Testis (tissue), 2 donors: ENCODE measurements around the gene VCP.

Source experiments
- POLR2A ChIP-seq: fragments of 450-650 bp; IDR thresholded peaks from one replicate; pipeline ENCODE4 v1.6.1; 2017; ENCODE audit warnings: antibody characterized with exemption, mild to moderate bottlenecking, moderate library complexity
- TF ChIP-seq, protein P1 (sequence below), 3 experiments: fragments of 450-650 bp in 2 of 3; fragments of 200-600 bp in 1 of 3; sonication (generic) in 1 of 3; IDR thresholded peaks; one replicate each; pipeline ENCODE4 v1.5.1; 2016 to 2019; ENCODE audit warnings: antibody characterized with exemption in 3 of 3, mild to moderate bottlenecking in 2 of 3, moderate library complexity in 1 of 3

DNA sequence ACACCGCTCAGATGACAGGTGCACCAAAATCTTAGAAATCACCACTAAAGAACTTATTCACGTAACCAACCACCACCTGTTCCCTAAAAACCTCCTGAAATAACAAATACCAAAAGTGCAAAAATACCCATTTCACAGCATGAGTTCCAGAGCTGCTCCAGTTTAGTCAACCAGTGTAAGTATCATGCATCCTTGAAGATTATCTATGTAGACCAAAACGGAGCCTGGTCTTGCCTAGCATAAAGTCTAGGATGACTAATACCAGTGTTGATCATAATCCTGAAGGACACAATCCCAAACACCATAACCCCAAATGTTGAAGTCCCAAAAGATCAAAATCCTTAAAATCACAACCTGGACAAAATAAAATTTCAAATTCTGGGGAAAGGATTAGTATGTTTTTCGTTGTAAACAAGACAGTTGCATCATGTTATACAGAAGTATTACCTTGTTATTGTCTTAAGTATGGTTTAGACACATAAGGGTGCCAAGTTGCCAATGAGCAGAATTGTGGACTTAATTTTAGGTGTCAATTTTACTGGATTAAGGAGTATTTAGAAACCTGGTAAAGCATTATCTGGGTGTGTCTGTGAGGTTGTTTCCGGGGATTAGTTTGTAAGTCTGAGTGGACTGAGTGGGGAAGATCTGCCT lies 18.1 kb downstream of the VCP start:
- TF ChIP-seq, protein P1, sequence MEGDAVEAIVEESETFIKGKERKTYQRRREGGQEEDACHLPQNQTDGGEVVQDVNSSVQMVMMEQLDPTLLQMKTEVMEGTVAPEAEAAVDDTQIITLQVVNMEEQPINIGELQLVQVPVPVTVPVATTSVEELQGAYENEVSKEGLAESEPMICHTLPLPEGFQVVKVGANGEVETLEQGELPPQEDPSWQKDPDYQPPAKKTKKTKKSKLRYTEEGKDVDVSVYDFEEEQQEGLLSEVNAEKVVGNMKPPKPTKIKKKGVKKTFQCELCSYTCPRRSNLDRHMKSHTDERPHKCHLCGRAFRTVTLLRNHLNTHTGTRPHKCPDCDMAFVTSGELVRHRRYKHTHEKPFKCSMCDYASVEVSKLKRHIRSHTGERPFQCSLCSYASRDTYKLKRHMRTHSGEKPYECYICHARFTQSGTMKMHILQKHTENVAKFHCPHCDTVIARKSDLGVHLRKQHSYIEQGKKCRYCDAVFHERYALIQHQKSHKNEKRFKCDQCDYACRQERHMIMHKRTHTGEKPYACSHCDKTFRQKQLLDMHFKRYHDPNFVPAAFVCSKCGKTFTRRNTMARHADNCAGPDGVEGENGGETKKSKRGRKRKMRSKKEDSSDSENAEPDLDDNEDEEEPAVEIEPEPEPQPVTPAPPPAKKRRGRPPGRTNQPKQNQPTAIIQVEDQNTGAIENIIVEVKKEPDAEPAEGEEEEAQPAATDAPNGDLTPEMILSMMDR (IDR thresholded peaks at IDR 0.05) = no peak
- no peak for TF ChIP-seq POLR2A
